ENCODE results near the gene MSH6.

The MSH6 gene

DNA sequence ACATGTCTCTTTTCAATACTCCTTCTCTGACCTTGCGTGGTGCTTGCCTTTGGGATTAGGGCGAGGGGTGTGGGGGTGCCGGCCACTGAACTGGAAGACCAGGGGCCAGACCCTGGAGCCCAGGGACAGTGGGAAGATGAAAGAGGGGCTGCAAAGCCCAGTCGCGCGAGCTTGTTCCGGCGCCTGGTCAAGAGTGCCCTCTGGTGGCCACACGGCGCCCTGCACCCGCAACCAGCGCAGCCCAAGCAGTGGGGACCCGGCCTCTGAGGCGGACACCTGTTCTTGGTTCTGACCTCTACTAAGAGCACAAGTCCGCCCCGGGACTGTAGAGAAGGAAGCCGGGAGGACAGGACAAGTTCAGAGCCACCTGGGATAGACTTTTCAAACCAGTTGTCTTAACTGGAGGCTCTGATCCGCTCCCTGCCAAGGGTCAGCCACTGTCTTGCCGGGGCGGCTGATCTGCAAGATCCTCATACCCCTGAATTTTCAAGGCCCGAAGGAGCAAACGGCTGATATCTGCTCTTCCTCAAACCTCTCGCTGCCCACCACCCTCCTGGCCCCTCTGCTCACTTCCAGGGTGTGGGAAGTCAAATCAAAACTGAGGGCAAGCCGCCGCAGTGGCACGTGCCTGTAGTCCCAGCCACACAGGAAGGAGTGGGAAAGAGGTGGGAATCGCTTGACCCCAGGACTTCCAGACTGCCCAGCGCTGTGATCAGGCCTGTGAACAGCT lies 14.9 kb upstream of the MSH6 start:
- Histone ChIP-seq H2AK5ac (ENCODE audit: low read length, severe bottlenecking) (no peak overlapping the region), H3K14ac (ENCODE audit: low read length in 2 of 2) (no peak overlapping the region), H3K4me2 (ENCODE audit: low read length, poor library complexity, severe bottlenecking) (peak overlapping the region; percentile 96), H3K27ac (ENCODE audit: low read length, poor library complexity, severe bottlenecking) (no peak overlapping the region), H3K9ac (ENCODE audit: low read length) (peak overlapping the region; percentile 62), H4K91ac (ENCODE audit: low read length) (no peak overlapping the region), H3K36me3 (ENCODE audit: control insufficient read depth in 1 of 2, insufficient read depth in 2 of 2, low read depth in 1 of 2, low read length in 2 of 2) (no peaks in the 10 kb centered on the region), H3K4me1 (ENCODE audit: control insufficient read depth, insufficient read depth, low read depth, low read length) (peaks cover 2% of the 10 kb centered on the region), H3K27me3 (ENCODE audit: control insufficient read depth in 1 of 2, insufficient read depth in 1 of 2, low read length in 2 of 2) (peaks cover 0 to 7% of the 10 kb centered on the region in 2 experiments), H3K79me1 (replicated peaks; ENCODE audit: low read length, poor library complexity, severe bottlenecking) (no peaks in the 10 kb centered on the region), H3K4ac (ENCODE audit: low read depth in 1 of 2, low read length in 2 of 2) (peak overlapping the region in 1 of 2 experiments; percentile 44), H3K23ac (ENCODE audit: low read length in 2 of 2) (no peak overlapping the region), H2BK15ac (ENCODE audit: low read depth, poor library complexity, severe bottlenecking) (no peak overlapping the region), H3K9me3 (ENCODE audit: control insufficient read depth, low read length) (peaks cover 19% of the 10 kb centered on the region), H2AFZ (ENCODE audit: low read depth, low read length) (no peak overlapping the region), H3K18ac (ENCODE audit: low read depth in 1 of 2, low read length in 2 of 2) (no peak overlapping the region), H2BK120ac (ENCODE audit: low read depth, low read length) (no peak overlapping the region), H2BK5ac (ENCODE audit: low read depth, low read length, poor library complexity, severe bottlenecking) (no peak overlapping the region), H4K8ac (ENCODE audit: low read length) (no peak overlapping the region), H2BK12ac (ENCODE audit: low read length in 2 of 2) (peak overlapping the region in 1 of 2 experiments; percentile 57), H3K4me3 (ENCODE audit: insufficient read depth in 1 of 2, low read depth in 1 of 2, low read length in 2 of 2) (peak overlapping the region in 1 of 2 experiments; percentile 67)
- 32% methylated on average over 28 of the region's 28 CpGs for WGBS
- peak; percentile 40 for DNase-seq

- Histone ChIP-seq H4K91ac (ENCODE audit: low read length) (no peak overlapping the region), H3K9ac (ENCODE audit: low read length) (no peak overlapping the region), H3K27me3 (ENCODE audit: control insufficient read depth in 1 of 2, insufficient read depth in 1 of 2, low read length in 2 of 2) (peaks cover 0 to 4% of the 10 kb centered on the region in 2 experiments), H3K79me1 (replicated peaks; ENCODE audit: low read length, poor library complexity, severe bottlenecking) (no peaks in the 10 kb centered on the region), H3K36me3 (ENCODE audit: control insufficient read depth in 1 of 2, insufficient read depth in 2 of 2, low read depth in 1 of 2, low read length in 2 of 2) (no peaks in the 10 kb centered on the region), H3K23ac (ENCODE audit: low read length in 2 of 2) (no peak overlapping the region), H3K9me3 (ENCODE audit: control insufficient read depth, low read length) (peaks cover 19% of the 10 kb centered on the region), H2AK5ac (ENCODE audit: low read length, severe bottlenecking) (no peak overlapping the region), H3K4me3 (ENCODE audit: insufficient read depth in 1 of 2, low read depth in 1 of 2, low read length in 2 of 2) (no peak overlapping the region), H3K14ac (ENCODE audit: low read length in 2 of 2) (no peak overlapping the region), H2BK15ac (ENCODE audit: low read depth, poor library complexity, severe bottlenecking) (peak overlapping the region; percentile 49), H4K8ac (ENCODE audit: low read length) (no peak overlapping the region), H2BK120ac (ENCODE audit: low read depth, low read length) (no peak overlapping the region), H2BK12ac (ENCODE audit: low read length in 2 of 2) (no peak overlapping the region), H3K4me2 (ENCODE audit: low read length, poor library complexity, severe bottlenecking) (no peak overlapping the region), H3K27ac (ENCODE audit: low read length, poor library complexity, severe bottlenecking) (no peak overlapping the region), H3K18ac (ENCODE audit: low read depth in 1 of 2, low read length in 2 of 2) (no peak overlapping the region), H3K4ac (ENCODE audit: low read depth in 1 of 2, low read length in 2 of 2) (no peak overlapping the region), H2AFZ (ENCODE audit: low read depth, low read length) (no peak overlapping the region), H3K4me1 (ENCODE audit: control insufficient read depth, insufficient read depth, low read depth, low read length) (peaks cover 2% of the 10 kb centered on the region), H2BK5ac (ENCODE audit: low read depth, low read length, poor library complexity, severe bottlenecking) (no peak overlapping the region)
- DNase-seq = no peak
- 86% methylated on average over 9 of the region's 9 CpGs for WGBS
Observed at GRCh38 chr2:47769318-47769717, 13.6 kb upstream of the MSH6 start.

DNA sequence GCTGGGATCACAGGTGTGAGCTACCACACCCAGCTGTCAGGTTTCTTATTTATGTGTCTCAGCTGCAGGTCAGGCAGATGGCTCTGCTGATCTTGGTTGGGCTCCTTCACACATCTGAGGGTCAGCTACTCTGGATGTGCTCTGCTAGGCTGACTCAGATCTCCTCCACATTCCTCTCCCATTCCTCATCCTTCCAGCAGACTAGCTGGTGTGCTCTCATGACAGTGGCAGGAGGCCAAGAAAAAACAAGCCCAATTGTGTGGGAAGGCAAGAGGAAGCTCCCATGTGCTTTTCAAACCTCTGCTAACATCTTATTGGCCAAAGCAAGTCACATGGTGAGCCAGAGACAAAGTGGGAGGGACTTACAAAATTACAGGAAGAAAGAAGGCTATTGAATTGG lies 11.7 kb upstream of the MSH6 start:
- Histone ChIP-seq H3K27me3 (ENCODE audit: control insufficient read depth in 1 of 2, insufficient read depth in 1 of 2, low read length in 2 of 2) (no peaks in the 10 kb centered on the region), H2AFZ (ENCODE audit: low read depth, low read length) (no peak overlapping the region)

GRCh38 chr2:47772343-47772742 lies 10.6 kb upstream of the MSH6 start:
- no peak overlapping the region for H3K23ac ChIP-seq (ENCODE audit: low read length in 2 of 2)
- peak overlapping the region; percentile 6 for H2BK15ac ChIP-seq (ENCODE audit: low read depth, poor library complexity, severe bottlenecking)
- 100% methylated on average over 2 of the region's 2 CpGs for WGBS
- H2BK120ac ChIP-seq (ENCODE audit: low read depth, low read length) = no peak overlapping the region
- no peak overlapping the region for H2BK5ac ChIP-seq (ENCODE audit: low read depth, low read length, poor library complexity, severe bottlenecking)
- peaks cover 2% of the 10 kb centered on the region for H3K4me1 ChIP-seq (ENCODE audit: control insufficient read depth, insufficient read depth, low read depth, low read length)
- H2AFZ ChIP-seq (ENCODE audit: low read depth, low read length) = no peak overlapping the region
- H3K79me1 ChIP-seq (replicated peaks; ENCODE audit: low read length, poor library complexity, severe bottlenecking) = no peaks in the 10 kb centered on the region
- H4K91ac ChIP-seq (ENCODE audit: low read length) = no peak overlapping the region
- H3K27me3 ChIP-seq (ENCODE audit: control insufficient read depth in 1 of 2, insufficient read depth in 1 of 2, low read length in 2 of 2) = no peaks in the 10 kb centered on the region
- no peak overlapping the region for H2BK12ac ChIP-seq (ENCODE audit: low read length in 2 of 2)
- no peak overlapping the region for H3K4me3 ChIP-seq (ENCODE audit: insufficient read depth in 1 of 2, low read depth in 1 of 2, low read length in 2 of 2)
- DNase-seq = no peak
- H4K8ac ChIP-seq (ENCODE audit: low read length) = no peak overlapping the region
- no peak overlapping the region for H3K18ac ChIP-seq (ENCODE audit: low read depth in 1 of 2, low read length in 2 of 2)
- H3K9me3 ChIP-seq (ENCODE audit: control insufficient read depth, low read length) = peaks cover 19% of the 10 kb centered on the region
- H3K27ac ChIP-seq (ENCODE audit: low read length, poor library complexity, severe bottlenecking) = no peak overlapping the region
- no peak overlapping the region for H3K9ac ChIP-seq (ENCODE audit: low read length)
- no peaks in the 10 kb centered on the region for H3K36me3 ChIP-seq (ENCODE audit: control insufficient read depth in 1 of 2, insufficient read depth in 2 of 2, low read depth in 1 of 2, low read length in 2 of 2)
- H3K4ac ChIP-seq (ENCODE audit: low read depth in 1 of 2, low read length in 2 of 2) = no peak overlapping the region
- no peak overlapping the region for H3K4me2 ChIP-seq (ENCODE audit: low read length, poor library complexity, severe bottlenecking)
- H3K14ac ChIP-seq (ENCODE audit: low read length in 2 of 2) = no peak overlapping the region
- H2AK5ac ChIP-seq (ENCODE audit: low read length, severe bottlenecking) = no peak overlapping the region

More for the DNA sequence above, 11.7 kb upstream of the MSH6 start:
- no peak overlapping the region for H2BK120ac ChIP-seq (ENCODE audit: low read depth, low read length)
- H3K4me2 ChIP-seq (ENCODE audit: low read length, poor library complexity, severe bottlenecking) = no peak overlapping the region
- no peak overlapping the region for H3K23ac ChIP-seq (ENCODE audit: low read length in 2 of 2)
- no peak overlapping the region for H3K18ac ChIP-seq (ENCODE audit: low read depth in 1 of 2, low read length in 2 of 2)
- peak; percentile 97 for DNase-seq
- H4K91ac ChIP-seq (ENCODE audit: low read length) = no peak overlapping the region
- no peak overlapping the region for H2AK5ac ChIP-seq (ENCODE audit: low read length, severe bottlenecking)
- H3K9me3 ChIP-seq (ENCODE audit: control insufficient read depth, low read length) = peaks cover 19% of the 10 kb centered on the region
- H4K8ac ChIP-seq (ENCODE audit: low read length) = no peak overlapping the region
- no peak overlapping the region for H2BK15ac ChIP-seq (ENCODE audit: low read depth, poor library complexity, severe bottlenecking)
- H3K27ac ChIP-seq (ENCODE audit: low read length, poor library complexity, severe bottlenecking) = peak overlapping the region; percentile 17
- H3K14ac ChIP-seq (ENCODE audit: low read length in 2 of 2) = no peak overlapping the region
- H3K4ac ChIP-seq (ENCODE audit: low read depth in 1 of 2, low read length in 2 of 2) = no peak overlapping the region
- H3K79me1 ChIP-seq (replicated peaks; ENCODE audit: low read length, poor library complexity, severe bottlenecking) = no peaks in the 10 kb centered on the region
- no peak overlapping the region for H3K4me3 ChIP-seq (ENCODE audit: insufficient read depth in 1 of 2, low read depth in 1 of 2, low read length in 2 of 2)
- no peak overlapping the region for H2BK5ac ChIP-seq (ENCODE audit: low read depth, low read length, poor library complexity, severe bottlenecking)
- peaks cover 2% of the 10 kb centered on the region for H3K4me1 ChIP-seq (ENCODE audit: control insufficient read depth, insufficient read depth, low read depth, low read length)
- no peak overlapping the region for H2BK12ac ChIP-seq (ENCODE audit: low read length in 2 of 2)
- no peaks in the 10 kb centered on the region for H3K36me3 ChIP-seq (ENCODE audit: control insufficient read depth in 1 of 2, insufficient read depth in 2 of 2, low read depth in 1 of 2, low read length in 2 of 2)
- no peak overlapping the region for H3K9ac ChIP-seq (ENCODE audit: low read length)
